DMS79 treated with DMSO at 0.1 percent for 48 hours (cell line): ENCODE data around the gene FKBP5.
"Not testable (repeated sequence)": the region's sequence is repeated elsewhere in the genome, so short reads cannot be mapped to it uniquely, and the experiment has no call there.

Experiments
- DNase-seq: peaks from one replicate; lab custom pipeline; 2025; lab: John Stamatoyannopoulos, UW

Gene FKBP5

GRCh38 chr6:35583893-35584688 lies 104.6 kb downstream of the FKBP5 start:
- peak; percentile 70 for DNase-seq

GRCh38 chr6:35582315-35582714 lies 106.4 kb downstream of the FKBP5 start:
- no peak for DNase-seq

- peak; percentile 78 for DNase-seq
Observed at GRCh38 chr6:35581633-35582032, 107.1 kb downstream of the FKBP5 start.

GRCh38 chr6:35580836-35581235 lies 107.9 kb downstream of the FKBP5 start:
- no peak for DNase-seq

- no peak for DNase-seq
Observed at GRCh38 chr6:35576682-35577081, 112.0 kb downstream of the FKBP5 start.

GRCh38 chr6:35573495-35574110 lies 115.1 kb downstream of the FKBP5 start:
- peak; percentile 55 for DNase-seq

- DNase-seq: not testable (repeated sequence)
Observed at GRCh38 chr6:35570885-35571330, 117.8 kb downstream of the FKBP5 start.

GRCh38 chr6:35569011-35569461 lies 119.7 kb downstream of the FKBP5 start:
- DNase-seq: no peak

GRCh38 chr6:35566794-35567193 lies 121.9 kb downstream of the FKBP5 start:
- DNase-seq: no peak

- peak; percentile 27 for DNase-seq
Observed at GRCh38 chr6:35564733-35565132, 124.0 kb downstream of the FKBP5 start.

- DNase-seq: peak; percentile 98
Observed at GRCh38 chr6:35562060-35562459, 126.7 kb downstream of the FKBP5 start.

GRCh38 chr6:35561113-35561512 lies 127.6 kb downstream of the FKBP5 start:
- no peak for DNase-seq

GRCh38 chr6:35558571-35558970 lies 130.1 kb downstream of the FKBP5 start:
- DNase-seq: no peak

GRCh38 chr6:35557239-35557638 lies 131.5 kb downstream of the FKBP5 start:
- no peak for DNase-seq

GRCh38 chr6:35554811-35555210 lies 133.9 kb downstream of the FKBP5 start:
- no peak for DNase-seq

GRCh38 chr6:35553315-35553714 lies 135.4 kb downstream of the FKBP5 start:
- no peak for DNase-seq

- no peak for DNase-seq
Observed at GRCh38 chr6:35552285-35552917, 136.3 kb downstream of the FKBP5 start.

- DNase-seq: no peak
Observed at GRCh38 chr6:35550437-35550836, 138.3 kb downstream of the FKBP5 start.

- no peak for DNase-seq
Observed at GRCh38 chr6:35547676-35548075, 141.0 kb downstream of the FKBP5 start.

- no peak for DNase-seq
Observed at GRCh38 chr6:35544769-35545361, 143.8 kb downstream of the FKBP5 start.

- DNase-seq: peak; percentile 92
Observed at GRCh38 chr6:35543459-35544193, 145.1 kb downstream of the FKBP5 start.

GRCh38 chr6:35541836-35542235 lies 146.9 kb downstream of the FKBP5 start:
- DNase-seq: no peak
